ENCODE measurements around the gene OR51D1.

Gene OR51D1

GRCh38 chr11:4605057-4605456 is 32.2 kb upstream of the OR51D1 start:
- H3K9me2 ChIP-seq (replicated peaks; ENCODE audit: low read depth, low read length): no peaks in the 10 kb centered on the region
- H4K20me1 ChIP-seq (ENCODE audit: insufficient read depth, low read length, poor library complexity, severe bottlenecking): no peaks in the 10 kb centered on the region
- no peaks in the 10 kb centered on the region for H3K9me3 ChIP-seq (ENCODE audit: insufficient read depth, low read depth, low read length)
- H3K79me2 ChIP-seq (ENCODE audit: insufficient read depth, low read length): peaks cover 7% of the 10 kb centered on the region
- H3F3A ChIP-seq (ENCODE audit: low read depth): no peaks in the 10 kb centered on the region
- peaks cover 14% of the 10 kb centered on the region; the same call in 1 of the 2 replicates for H3K36me3 ChIP-seq (ENCODE audit: insufficient read depth, low read length)
- peak overlapping the region; percentile 99 for H3K4me2 ChIP-seq (ENCODE audit: low read depth, low read length, poor library complexity, severe bottlenecking)
- H3K9ac ChIP-seq (ENCODE audit: low read depth, low read length, poor library complexity, severe bottlenecking): no peak overlapping the region
- peaks cover 25% of the 10 kb centered on the region for H3K4me1 ChIP-seq (ENCODE audit: insufficient read depth, low read length, poor library complexity, severe bottlenecking)
- no peak overlapping the region for H3K4me3 ChIP-seq (ENCODE audit: low read length, poor library complexity, severe bottlenecking)
- H3K27me3 ChIP-seq (ENCODE audit: insufficient read depth, low read length, poor library complexity, severe bottlenecking): no peaks in the 10 kb centered on the region
- no peak overlapping the region for H2AFZ ChIP-seq (ENCODE audit: low read length)
- TF ChIP-seq CTCF (conservative IDR thresholded peaks at IDR 0.05; ENCODE audit: low read length) (no peak), EZH2phosphoT487 (IDR thresholded peaks at IDR 0.05; ENCODE audit: borderline replicate concordance) (no peak)

- TF ChIP-seq CTCF (conservative IDR thresholded peaks at IDR 0.05; ENCODE audit: low read length) (no peak), EZH2phosphoT487 (IDR thresholded peaks at IDR 0.05; ENCODE audit: borderline replicate concordance) (no peak)
- no peaks in the 10 kb centered on the region for H3K27me3 ChIP-seq (ENCODE audit: insufficient read depth, low read length, poor library complexity, severe bottlenecking)
- no peaks in the 10 kb centered on the region for H3K9me2 ChIP-seq (replicated peaks; ENCODE audit: low read depth, low read length)
- H3K36me3 ChIP-seq (ENCODE audit: insufficient read depth, low read length): peaks cover under 1% of the 10 kb centered on the region; the same call in 1 of the 2 replicates
- H3K9ac ChIP-seq (ENCODE audit: low read depth, low read length, poor library complexity, severe bottlenecking): peak overlapping the region; percentile 91
- H2AFZ ChIP-seq (ENCODE audit: low read length): no peak overlapping the region
- H3F3A ChIP-seq (ENCODE audit: low read depth): no peaks in the 10 kb centered on the region
- no peaks in the 10 kb centered on the region for H3K9me3 ChIP-seq (ENCODE audit: insufficient read depth, low read depth, low read length)
- H3K4me2 ChIP-seq (ENCODE audit: low read depth, low read length, poor library complexity, severe bottlenecking): peak overlapping the region; percentile 99
- H4K20me1 ChIP-seq (ENCODE audit: insufficient read depth, low read length, poor library complexity, severe bottlenecking): no peaks in the 10 kb centered on the region
- peaks cover 7% of the 10 kb centered on the region for H3K79me2 ChIP-seq (ENCODE audit: insufficient read depth, low read length)
- peak overlapping the region; percentile 93 for H3K4me3 ChIP-seq (ENCODE audit: low read length, poor library complexity, severe bottlenecking)
- peaks cover 29% of the 10 kb centered on the region for H3K4me1 ChIP-seq (ENCODE audit: insufficient read depth, low read length, poor library complexity, severe bottlenecking)
Observed at GRCh38 chr11:4606231-4607015, 30.9 kb upstream of the OR51D1 start.

- no peaks in the 10 kb centered on the region for H3F3A ChIP-seq (ENCODE audit: low read depth)
- H3K9ac ChIP-seq (ENCODE audit: low read depth, low read length, poor library complexity, severe bottlenecking): peak overlapping the region; percentile 91
- H3K9me3 ChIP-seq (ENCODE audit: insufficient read depth, low read depth, low read length): no peaks in the 10 kb centered on the region
- H3K4me1 ChIP-seq (ENCODE audit: insufficient read depth, low read length, poor library complexity, severe bottlenecking): peaks cover 29% of the 10 kb centered on the region
- peak overlapping the region; percentile 93 for H3K4me3 ChIP-seq (ENCODE audit: low read length, poor library complexity, severe bottlenecking)
- H3K4me2 ChIP-seq (ENCODE audit: low read depth, low read length, poor library complexity, severe bottlenecking): peak overlapping the region; percentile 99
- H2AFZ ChIP-seq (ENCODE audit: low read length): peak overlapping the region; percentile 98; the same call in 1 of the 2 replicates
- peaks cover 7% of the 10 kb centered on the region for H3K79me2 ChIP-seq (ENCODE audit: insufficient read depth, low read length)
- H3K36me3 ChIP-seq (ENCODE audit: insufficient read depth, low read length): no peaks in the 10 kb centered on the region; the same call in 1 of the 2 replicates
- no peaks in the 10 kb centered on the region for H4K20me1 ChIP-seq (ENCODE audit: insufficient read depth, low read length, poor library complexity, severe bottlenecking)
- TF ChIP-seq CTCF (conservative IDR thresholded peaks at IDR 0.05; ENCODE audit: low read length): no peak
- TF ChIP-seq EZH2phosphoT487 (IDR thresholded peaks at IDR 0.05; ENCODE audit: borderline replicate concordance): no peak
- H3K9me2 ChIP-seq (replicated peaks; ENCODE audit: low read depth, low read length): no peaks in the 10 kb centered on the region
- peaks cover 2% of the 10 kb centered on the region for H3K27me3 ChIP-seq (ENCODE audit: insufficient read depth, low read length, poor library complexity, severe bottlenecking)
Observed at GRCh38 chr11:4607096-4607495, 30.2 kb upstream of the OR51D1 start.

Measured in Loucy (cell line).